Measurements from ENCODE around the gene STK38. TPM values are rescaled to one million over a fixed set of nuclear protein-coding genes. Genes with fewer than 3 reads are reported as not detected.

Gene STK38
- total and polyA plus RNA-seq, 9 of the 15 experiments (the other 6 are each of a cell fraction or from before 2014, with no cell fraction given): 5.7 to 28.7 (median 19.5) TPM

DNA sequence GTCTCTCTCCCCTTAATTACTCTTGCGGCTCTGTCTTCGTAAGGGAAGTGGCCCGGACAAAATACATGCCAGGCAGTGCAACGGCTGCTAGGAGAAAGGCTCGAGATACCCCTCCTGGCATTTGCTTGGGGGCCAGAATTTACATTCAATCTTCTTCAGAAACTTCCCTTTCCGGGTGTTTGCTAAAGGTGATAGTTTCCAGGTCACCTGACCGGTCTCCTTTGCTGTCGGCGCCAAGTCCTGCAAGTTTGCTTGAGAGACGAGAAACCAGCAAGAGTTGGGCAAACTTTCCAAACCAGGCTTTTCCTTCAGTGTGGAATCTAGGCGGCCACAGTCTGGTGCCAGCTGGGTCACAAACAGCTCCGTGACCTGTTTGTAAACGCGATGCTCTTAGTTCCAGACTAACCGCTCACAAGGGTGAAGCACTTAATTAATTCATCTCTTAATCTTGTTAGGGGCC, 46.3 kb upstream of the STK38 start (continued):
- TF ChIP-seq POLR2AphosphoS5 (IDR thresholded peaks at IDR 0.05; ENCODE audit: control insufficient read depth, insufficient read depth, low read depth, low read length): no peak
- TF ChIP-seq, protein P1, sequence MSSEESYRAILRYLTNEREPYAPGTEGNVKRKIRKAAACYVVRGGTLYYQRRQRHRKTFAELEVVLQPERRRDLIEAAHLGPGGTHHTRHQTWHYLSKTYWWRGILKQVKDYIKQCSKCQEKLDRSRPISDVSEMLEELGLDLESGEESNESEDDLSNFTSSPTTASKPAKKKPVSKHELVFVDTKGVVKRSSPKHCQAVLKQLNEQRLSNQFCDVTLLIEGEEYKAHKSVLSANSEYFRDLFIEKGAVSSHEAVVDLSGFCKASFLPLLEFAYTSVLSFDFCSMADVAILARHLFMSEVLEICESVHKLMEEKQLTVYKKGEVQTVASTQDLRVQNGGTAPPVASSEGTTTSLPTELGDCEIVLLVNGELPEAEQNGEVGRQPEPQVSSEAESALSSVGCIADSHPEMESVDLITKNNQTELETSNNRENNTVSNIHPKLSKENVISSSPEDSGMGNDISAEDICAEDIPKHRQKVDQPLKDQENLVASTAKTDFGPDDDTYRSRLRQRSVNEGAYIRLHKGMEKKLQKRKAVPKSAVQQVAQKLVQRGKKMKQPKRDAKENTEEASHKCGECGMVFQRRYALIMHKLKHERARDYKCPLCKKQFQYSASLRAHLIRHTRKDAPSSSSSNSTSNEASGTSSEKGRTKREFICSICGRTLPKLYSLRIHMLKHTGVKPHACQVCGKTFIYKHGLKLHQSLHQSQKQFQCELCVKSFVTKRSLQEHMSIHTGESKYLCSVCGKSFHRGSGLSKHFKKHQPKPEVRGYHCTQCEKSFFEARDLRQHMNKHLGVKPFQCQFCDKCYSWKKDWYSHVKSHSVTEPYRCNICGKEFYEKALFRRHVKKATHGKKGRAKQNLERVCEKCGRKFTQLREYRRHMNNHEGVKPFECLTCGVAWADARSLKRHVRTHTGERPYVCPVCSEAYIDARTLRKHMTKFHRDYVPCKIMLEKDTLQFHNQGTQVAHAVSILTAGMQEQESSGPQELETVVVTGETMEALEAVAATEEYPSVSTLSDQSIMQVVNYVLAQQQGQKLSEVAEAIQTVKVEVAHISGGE (CRISPR knock-in tag; IDR thresholded peaks at IDR 0.05): peak in 1 of 3 experiments; percentile 38; a peak in 1 of 6 replicates
- TF ChIP-seq, protein P2, sequence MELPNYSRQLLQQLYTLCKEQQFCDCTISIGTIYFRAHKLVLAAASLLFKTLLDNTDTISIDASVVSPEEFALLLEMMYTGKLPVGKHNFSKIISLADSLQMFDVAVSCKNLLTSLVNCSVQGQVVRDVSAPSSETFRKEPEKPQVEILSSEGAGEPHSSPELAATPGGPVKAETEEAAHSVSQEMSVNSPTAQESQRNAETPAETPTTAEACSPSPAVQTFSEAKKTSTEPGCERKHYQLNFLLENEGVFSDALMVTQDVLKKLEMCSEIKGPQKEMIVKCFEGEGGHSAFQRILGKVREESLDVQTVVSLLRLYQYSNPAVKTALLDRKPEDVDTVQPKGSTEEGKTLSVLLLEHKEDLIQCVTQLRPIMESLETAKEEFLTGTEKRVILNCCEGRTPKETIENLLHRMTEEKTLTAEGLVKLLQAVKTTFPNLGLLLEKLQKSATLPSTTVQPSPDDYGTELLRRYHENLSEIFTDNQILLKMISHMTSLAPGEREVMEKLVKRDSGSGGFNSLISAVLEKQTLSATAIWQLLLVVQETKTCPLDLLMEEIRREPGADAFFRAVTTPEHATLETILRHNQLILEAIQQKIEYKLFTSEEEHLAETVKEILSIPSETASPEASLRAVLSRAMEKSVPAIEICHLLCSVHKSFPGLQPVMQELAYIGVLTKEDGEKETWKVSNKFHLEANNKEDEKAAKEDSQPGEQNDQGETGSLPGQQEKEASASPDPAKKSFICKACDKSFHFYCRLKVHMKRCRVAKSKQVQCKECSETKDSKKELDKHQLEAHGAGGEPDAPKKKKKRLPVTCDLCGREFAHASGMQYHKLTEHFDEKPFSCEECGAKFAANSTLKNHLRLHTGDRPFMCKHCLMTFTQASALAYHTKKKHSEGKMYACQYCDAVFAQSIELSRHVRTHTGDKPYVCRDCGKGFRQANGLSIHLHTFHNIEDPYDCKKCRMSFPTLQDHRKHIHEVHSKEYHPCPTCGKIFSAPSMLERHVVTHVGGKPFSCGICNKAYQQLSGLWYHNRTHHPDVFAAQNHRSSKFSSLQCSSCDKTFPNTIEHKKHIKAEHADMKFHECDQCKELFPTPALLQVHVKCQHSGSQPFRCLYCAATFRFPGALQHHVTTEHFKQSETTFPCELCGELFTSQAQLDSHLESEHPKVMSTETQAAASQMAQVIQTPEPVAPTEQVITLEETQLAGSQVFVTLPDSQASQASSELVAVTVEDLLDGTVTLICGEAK (IDR thresholded peaks at IDR 0.05): peak; percentile 59
- TF ChIP-seq, protein P2 (CRISPR knock-in tag; IDR thresholded peaks at IDR 0.05): no peak
- peak; percentile 73 for TF ChIP-seq GABPA (tag; conservative IDR thresholded peaks at IDR 0.05; ENCODE audit: low read depth)
- peak; percentile 76 for TF ChIP-seq RAD51 (IDR thresholded peaks at IDR 0.05; ENCODE audit: borderline replicate concordance, low read depth)
- TF ChIP-seq ZNF583 (CRISPR knock-in tag; IDR thresholded peaks at IDR 0.05): peak; percentile 50; the same call in 1 of the 2 replicates
- TF ChIP-seq TRIM24 (IDR thresholded peaks at IDR 0.05): no peak
- 0 out of 2 replicates have a peak, but pooled peaks have one; percentile 65 for TF ChIP-seq BCL6 (CRISPR knock-in tag; IDR thresholded peaks at IDR 0.05)
- 0 out of 2 replicates have a peak, but pooled peaks have one; percentile 33 for TF ChIP-seq NFXL1 (CRISPR knock-in tag; IDR thresholded peaks at IDR 0.05)
- TF ChIP-seq SMAD2 (IDR thresholded peaks at IDR 0.05; ENCODE audit: low read depth, low read length): no peak
- 0 out of 2 replicates have a peak, but pooled peaks have one; percentile 28 for TF ChIP-seq SMARCC2 (IDR thresholded peaks at IDR 0.05; ENCODE audit: low read depth)
- TF ChIP-seq ZNF134 (CRISPR knock-in tag; conservative IDR thresholded peaks at IDR 0.05): peak; percentile 54; the same call in 1 of the 2 replicates
- TF ChIP-seq, protein P3, sequence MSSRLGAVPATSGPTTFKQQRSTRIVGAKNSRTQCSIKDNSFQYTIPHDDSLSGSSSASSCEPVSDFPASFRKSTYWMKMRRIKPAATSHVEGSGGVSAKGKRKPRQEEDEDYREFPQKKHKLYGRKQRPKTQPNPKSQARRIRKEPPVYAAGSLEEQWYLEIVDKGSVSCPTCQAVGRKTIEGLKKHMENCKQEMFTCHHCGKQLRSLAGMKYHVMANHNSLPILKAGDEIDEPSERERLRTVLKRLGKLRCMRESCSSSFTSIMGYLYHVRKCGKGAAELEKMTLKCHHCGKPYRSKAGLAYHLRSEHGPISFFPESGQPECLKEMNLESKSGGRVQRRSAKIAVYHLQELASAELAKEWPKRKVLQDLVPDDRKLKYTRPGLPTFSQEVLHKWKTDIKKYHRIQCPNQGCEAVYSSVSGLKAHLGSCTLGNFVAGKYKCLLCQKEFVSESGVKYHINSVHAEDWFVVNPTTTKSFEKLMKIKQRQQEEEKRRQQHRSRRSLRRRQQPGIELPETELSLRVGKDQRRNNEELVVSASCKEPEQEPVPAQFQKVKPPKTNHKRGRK (tag; IDR thresholded peaks at IDR 0.05): no peak
- no peak for TF ChIP-seq TCF3 (CRISPR knock-in tag; IDR thresholded peaks at IDR 0.05)

Measured in K562 (cell line).